Endothelial cell (in vitro differentiated cells): Measurements from ENCODE around the gene MYRIP. TPM values are rescaled to one million over a fixed set of nuclear protein-coding genes. Genes with fewer than 3 reads are reported as not detected.

Experiments
- DNase-seq: peaks from one replicate; pipeline ENCODE4 v3.0.0; 2021; ENCODE audit warnings: low spot score
- H3K27ac Mint-ChIP-seq: one replicate; pipeline ENCODE4 v1.8.0; 2021; ENCODE audit warnings: mixed read lengths, inconsistent platforms; ENCODE audit not compliant: unreplicated experiment
- H3K27me3 Mint-ChIP-seq: one replicate; pipeline ENCODE4 v1.8.0; 2021; ENCODE audit warnings: mild to moderate bottlenecking, moderate library complexity, mixed read lengths, inconsistent platforms; ENCODE audit not compliant: unreplicated experiment
- H3K36me3 Mint-ChIP-seq: one replicate; pipeline ENCODE4 v1.8.0; 2021; ENCODE audit warnings: mild to moderate bottlenecking, low read depth, mixed read lengths, inconsistent platforms; ENCODE audit not compliant: unreplicated experiment
- H3K4me1 Mint-ChIP-seq: one replicate; pipeline ENCODE4 v1.8.0; 2021; ENCODE audit warnings: mild to moderate bottlenecking, mixed read lengths, inconsistent platforms; ENCODE audit not compliant: unreplicated experiment
- H3K4me3 Mint-ChIP-seq: one replicate; pipeline ENCODE4 v1.8.0; 2021; ENCODE audit warnings: mild to moderate bottlenecking, mixed read lengths, inconsistent platforms; ENCODE audit not compliant: unreplicated experiment
- H3K9me3 Mint-ChIP-seq: one replicate; pipeline ENCODE4 v1.8.0; 2021; ENCODE audit warnings: mixed read lengths, inconsistent platforms; ENCODE audit not compliant: unreplicated experiment
- CTCF ChIP-seq: fragments of 200-600 bp; sonication (generic); IDR thresholded peaks from one replicate; pipeline ENCODE4 v1.5.0; 2021; ENCODE audit warnings: antibody characterized with exemption; ENCODE audit not compliant: unreplicated experiment
- total RNA-seq: library from RNA; stranded (reverse); fragmentation: NEBNext Ultra II Directional; extraction: Animal tissue kit (Norgen Biotek cat#: 25700); gene quantifications from one replicate; pipeline ENCODE4 v1.2.1, GENCODE V29; 2021; ENCODE audit not compliant: unreplicated experiment

The MYRIP gene
- total RNA-seq, 1 donor from 2014 or later: 0.49 TPM

- no peaks in the 10 kb centered on the region for H3K4me1 Mint-ChIP-seq
- no peak for TF ChIP-seq CTCF
Measured at GRCh38 chr3:40043444-40043755, 234.0 kb downstream of the MYRIP start.

GRCh38 chr3:40044487-40044886, 235.1 kb downstream of the MYRIP start:
- no peaks in the 10 kb centered on the region for H3K36me3 Mint-ChIP-seq
- no peaks in the 10 kb centered on the region for H3K9me3 Mint-ChIP-seq
- DNase-seq: no peak
- no peaks in the 10 kb centered on the region for H3K4me1 Mint-ChIP-seq
- no peaks in the 10 kb centered on the region for H3K27me3 Mint-ChIP-seq
- H3K4me3 Mint-ChIP-seq: no peak overlapping the region
- no peak overlapping the region for H3K27ac Mint-ChIP-seq
- no peak for TF ChIP-seq CTCF

More at GRCh38 chr3:40043444-40043755, 234.0 kb downstream of the MYRIP start:
- no peaks in the 10 kb centered on the region for H3K36me3 Mint-ChIP-seq
- no peak overlapping the region for H3K27ac Mint-ChIP-seq
- no peak overlapping the region for H3K4me3 Mint-ChIP-seq
- no peaks in the 10 kb centered on the region for H3K9me3 Mint-ChIP-seq
- H3K27me3 Mint-ChIP-seq: no peaks in the 10 kb centered on the region
- no peak for DNase-seq

- DNase-seq: no peak
- no peak for TF ChIP-seq CTCF
- Mint-ChIP-seq H3K4me1 (no peaks in the 10 kb centered on the region), H3K4me3 (no peak overlapping the region), H3K27ac (no peak overlapping the region), H3K36me3 (no peaks in the 10 kb centered on the region), H3K27me3 (no peaks in the 10 kb centered on the region), H3K9me3 (no peaks in the 10 kb centered on the region)
Measured at GRCh38 chr3:40045051-40045450, 235.6 kb downstream of the MYRIP start.

- Mint-ChIP-seq H3K36me3 (no peaks in the 10 kb centered on the region), H3K9me3 (no peaks in the 10 kb centered on the region), H3K4me1 (no peaks in the 10 kb centered on the region), H3K27ac (no peak overlapping the region), H3K27me3 (no peaks in the 10 kb centered on the region), H3K4me3 (no peak overlapping the region)
- TF ChIP-seq CTCF: no peak
- DNase-seq: no peak
Measured at GRCh38 chr3:40046149-40046548, 236.7 kb downstream of the MYRIP start.

DNA sequence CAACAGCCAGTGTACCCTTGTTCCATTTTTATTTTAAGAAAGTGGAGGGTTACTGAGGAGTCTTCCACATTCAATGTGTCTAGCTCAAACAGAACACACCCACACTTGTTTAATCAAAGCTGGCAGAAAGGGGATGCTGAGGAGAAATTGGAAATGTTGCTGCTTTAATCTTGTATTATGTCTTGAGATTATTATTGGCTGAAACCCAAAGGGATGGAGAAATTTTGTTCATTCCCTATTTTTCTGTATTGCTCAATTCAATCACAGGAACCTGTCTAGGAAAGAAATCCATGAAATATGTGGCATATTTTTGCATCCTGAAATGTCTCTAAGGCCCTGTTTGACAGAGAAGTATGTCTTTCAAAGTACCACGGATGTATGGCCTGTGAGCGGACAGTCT, 238.0 kb downstream of the MYRIP start:
- no peak overlapping the region for H3K27ac Mint-ChIP-seq
- no peak overlapping the region for H3K4me3 Mint-ChIP-seq
- DNase-seq: no peak
- no peak for TF ChIP-seq CTCF
- H3K9me3 Mint-ChIP-seq: no peaks in the 10 kb centered on the region
- H3K4me1 Mint-ChIP-seq: no peaks in the 10 kb centered on the region
- H3K36me3 Mint-ChIP-seq: no peaks in the 10 kb centered on the region
- no peaks in the 10 kb centered on the region for H3K27me3 Mint-ChIP-seq
